Activated CD8-positive, alpha-beta memory T cell treated with anti-CD3 and anti-CD28 coated beads for 24 hours (primary cell): ENCODE data around the gene LENG8.
A peak's percentile ranks its signal among the peaks of the same experiment; 100 is the strongest.

ENCODE experiments used
- DNase-seq: peaks from one replicate; pipeline ENCODE4 v3.0.0-alpha.2; 2020

The LENG8 gene

GRCh38 chr19:54448774-54449700, at the start of gene LENG8:
TSS of gene LENG8 (plus strand) at chr19:54449199. CDS start at chr19:54451345, 2,146 bp downstream.
- peak; percentile 99 for DNase-seq

- no peak for DNase-seq
Observed at GRCh38 chr19:54400913-54401312, 48.1 kb upstream of the LENG8 start.

- no peak for DNase-seq
Observed at GRCh38 chr19:54403054-54403453, 45.9 kb upstream of the LENG8 start.

GRCh38 chr19:54405628-54406027, 43.4 kb upstream of the LENG8 start:
- DNase-seq = no peak

GRCh38 chr19:54407780-54408179, 41.2 kb upstream of the LENG8 start:
- no peak for DNase-seq

GRCh38 chr19:54408456-54409026, 40.5 kb upstream of the LENG8 start:
- DNase-seq = no peak

- DNase-seq = no peak
Observed at GRCh38 chr19:54411033-54411432, 38.0 kb upstream of the LENG8 start.

- no peak for DNase-seq
Observed at GRCh38 chr19:54412877-54413276, 36.1 kb upstream of the LENG8 start.

GRCh38 chr19:54414156-54414555, 34.8 kb upstream of the LENG8 start:
- DNase-seq = no peak

GRCh38 chr19:54415208-54415900, 33.6 kb upstream of the LENG8 start, which contains the start of gene TTYH1:
TSS of gene TTYH1 (plus strand) at chr19:54415464. CDS start at chr19:54415553, 89 bp downstream.
- DNase-seq = peak; percentile 76

GRCh38 chr19:54415901-54416673, 32.9 kb upstream of the LENG8 start:
- no peak for DNase-seq

GRCh38 chr19:54416695-54417491, 32.1 kb upstream of the LENG8 start:
- no peak for DNase-seq

GRCh38 chr19:54418030-54418929, 30.7 kb upstream of the LENG8 start:
- DNase-seq = no peak

GRCh38 chr19:54418930-54419800, 29.8 kb upstream of the LENG8 start:
- DNase-seq = no peak

GRCh38 chr19:54420068-54420382, 29.0 kb upstream of the LENG8 start:
- no peak for DNase-seq

- DNase-seq = no peak
Observed at GRCh38 chr19:54420383-54421168, 28.4 kb upstream of the LENG8 start.

- DNase-seq = no peak
Observed at GRCh38 chr19:54421169-54421516, 27.9 kb upstream of the LENG8 start.

- DNase-seq = no peak
Observed at GRCh38 chr19:54421521-54421920, 27.5 kb upstream of the LENG8 start.

- DNase-seq = no peak
Observed at GRCh38 chr19:54422136-54422535, 26.9 kb upstream of the LENG8 start.
